Stimulated activated CD8-positive, alpha-beta memory T cell treated with anti-CD3 and anti-CD28 coated beads, Interleukin-4, amount 100 ng/mL, for 1 hour (primary cell): Measurements from ENCODE around the gene TIAM2.
A peak's percentile ranks its signal among the peaks of the same experiment; 100 is the strongest.
"Not testable (repeated sequence)": the region's sequence is repeated elsewhere in the genome, so short reads cannot be mapped to it uniquely, and the experiment has no call there.

Experiments
- DNase-seq, 2 donors: peaks; one replicate each; pipeline ENCODE4 v3.0.0-alpha.2; 2020; ENCODE audit warnings: low read depth in 2 of 2, low spot score in 1 of 2

Gene TIAM2

DNA sequence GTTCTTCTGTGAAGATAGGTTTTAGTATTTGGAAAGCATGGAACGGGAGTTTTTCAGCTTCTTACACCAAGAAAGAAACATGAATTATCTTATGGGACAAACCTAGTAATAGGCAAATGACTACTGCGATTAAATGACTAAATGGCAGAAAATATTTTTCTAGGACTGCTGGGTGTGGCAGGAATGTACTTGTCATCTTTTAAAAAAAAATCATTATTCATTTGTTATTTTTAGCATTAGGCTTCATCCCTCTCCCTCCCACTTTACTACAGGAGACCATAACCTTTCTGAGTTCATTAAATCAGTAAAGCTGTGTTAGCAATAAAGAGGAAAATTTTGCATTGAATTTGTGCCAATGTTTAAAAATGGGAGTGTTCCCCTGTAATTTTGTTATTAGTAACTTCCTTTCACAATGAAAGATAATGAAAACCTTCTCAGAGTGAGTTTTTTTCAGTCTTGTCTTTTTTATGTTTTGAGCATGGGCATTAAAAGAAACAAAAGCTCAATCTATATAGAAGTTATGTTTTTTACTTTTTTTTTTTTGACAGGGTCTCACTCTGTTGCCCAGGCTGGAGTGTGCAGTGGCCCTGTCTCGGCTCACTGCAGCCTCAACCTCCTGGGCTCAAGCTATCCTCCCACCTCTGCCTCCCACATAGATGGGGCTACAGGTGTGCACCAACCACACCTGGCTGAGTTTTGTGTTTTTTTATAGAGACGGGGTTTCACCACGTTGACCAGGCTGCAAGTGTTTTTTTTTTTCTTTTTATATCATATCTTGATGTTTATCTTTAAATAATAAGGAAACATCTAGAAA lies 163.1 kb downstream of the TIAM2 start:
- DNase-seq, result no peak

DNA sequence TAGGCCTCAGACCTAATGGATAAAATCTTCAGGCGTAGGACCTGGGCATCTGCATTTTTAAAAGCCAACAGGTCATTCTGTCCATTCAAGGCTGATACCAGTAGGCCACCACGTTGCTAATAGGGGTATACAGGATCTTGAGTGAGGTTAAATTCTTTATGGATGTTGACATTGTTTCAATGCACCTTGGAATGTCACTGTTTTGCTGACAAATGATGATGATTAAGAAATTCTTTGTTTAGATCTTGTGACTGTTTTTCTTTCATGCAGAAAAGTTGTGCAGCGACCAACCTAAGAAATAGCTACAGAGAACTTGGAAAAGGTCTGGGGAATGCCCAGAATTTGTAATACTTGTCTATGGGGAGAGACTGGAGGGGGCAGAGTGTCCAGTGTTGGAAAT lies 167.6 kb downstream of the TIAM2 start:
- no peak for DNase-seq

DNA sequence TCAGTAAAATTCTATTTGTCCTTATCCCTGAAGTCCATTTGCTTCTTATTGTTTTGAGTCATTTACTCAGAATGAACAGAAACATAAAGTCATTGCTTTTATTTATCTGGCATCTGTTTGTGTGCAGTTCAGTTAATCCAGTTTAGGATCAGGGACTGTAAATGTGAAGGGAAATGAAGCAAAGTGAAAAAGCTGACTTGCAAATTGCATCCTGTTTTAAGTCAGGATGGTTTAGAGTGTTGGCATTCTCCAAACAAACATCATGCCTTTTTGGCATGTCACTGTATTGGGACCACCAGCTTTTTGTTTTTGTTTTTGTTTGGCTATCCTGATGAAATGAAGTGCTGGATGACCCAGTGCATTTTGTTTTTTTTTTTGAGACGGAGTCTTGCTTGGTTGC lies 168.5 kb downstream of the TIAM2 start:
- no peak for DNase-seq

DNA sequence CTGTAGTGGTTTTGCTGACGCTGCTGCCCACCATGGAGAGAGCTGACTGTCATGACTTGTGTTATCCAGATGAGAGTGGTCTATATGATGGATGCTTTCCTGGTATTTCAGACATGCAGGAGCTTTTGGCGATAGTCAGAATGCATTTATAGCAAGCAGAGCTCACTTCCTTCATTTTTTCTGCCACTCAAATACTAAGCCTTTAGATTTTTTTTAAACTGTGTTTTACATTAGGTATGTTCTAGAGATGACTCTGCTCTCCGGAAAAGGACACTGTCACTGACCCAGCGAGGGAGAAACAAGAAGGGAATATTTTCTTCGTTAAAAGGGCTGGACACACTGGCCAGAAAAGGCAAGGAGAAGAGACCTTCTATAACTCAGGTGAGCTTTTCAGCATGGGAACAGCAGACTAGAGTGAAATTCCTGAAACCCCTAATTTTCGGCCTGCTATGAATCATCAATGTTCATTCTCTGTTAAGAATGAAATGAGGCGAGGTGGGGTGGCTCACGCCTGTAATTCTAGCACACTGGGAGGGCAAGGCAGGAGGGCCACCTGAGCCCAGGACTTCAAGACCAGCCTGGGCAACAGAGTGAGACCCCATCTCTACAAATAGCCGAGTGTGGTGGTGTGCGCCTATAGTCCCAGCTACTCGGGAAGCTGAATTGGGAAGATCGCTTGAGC lies 170.1 kb downstream of the TIAM2 start:
- DNase-seq, result no peak

DNA sequence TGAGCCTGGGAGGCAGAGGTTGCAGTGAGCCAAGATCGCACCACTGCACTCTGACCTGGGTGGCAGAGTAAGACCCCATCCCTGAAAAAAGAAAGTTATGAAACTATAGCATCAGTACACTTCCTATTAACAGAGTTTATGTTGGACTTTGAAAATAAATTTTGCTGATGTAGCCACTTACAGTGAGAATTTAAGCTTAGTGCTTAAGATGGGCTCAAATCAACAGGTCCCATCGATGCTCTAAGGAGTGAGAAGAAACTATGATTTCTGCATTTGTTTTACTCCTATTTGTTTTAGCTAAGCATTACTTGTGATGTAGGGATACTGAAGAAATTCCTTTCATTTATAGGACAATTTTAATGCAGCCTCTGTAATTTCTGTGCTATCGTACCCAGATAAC lies 175.4 kb downstream of the TIAM2 start:
- no peak for DNase-seq

DNA sequence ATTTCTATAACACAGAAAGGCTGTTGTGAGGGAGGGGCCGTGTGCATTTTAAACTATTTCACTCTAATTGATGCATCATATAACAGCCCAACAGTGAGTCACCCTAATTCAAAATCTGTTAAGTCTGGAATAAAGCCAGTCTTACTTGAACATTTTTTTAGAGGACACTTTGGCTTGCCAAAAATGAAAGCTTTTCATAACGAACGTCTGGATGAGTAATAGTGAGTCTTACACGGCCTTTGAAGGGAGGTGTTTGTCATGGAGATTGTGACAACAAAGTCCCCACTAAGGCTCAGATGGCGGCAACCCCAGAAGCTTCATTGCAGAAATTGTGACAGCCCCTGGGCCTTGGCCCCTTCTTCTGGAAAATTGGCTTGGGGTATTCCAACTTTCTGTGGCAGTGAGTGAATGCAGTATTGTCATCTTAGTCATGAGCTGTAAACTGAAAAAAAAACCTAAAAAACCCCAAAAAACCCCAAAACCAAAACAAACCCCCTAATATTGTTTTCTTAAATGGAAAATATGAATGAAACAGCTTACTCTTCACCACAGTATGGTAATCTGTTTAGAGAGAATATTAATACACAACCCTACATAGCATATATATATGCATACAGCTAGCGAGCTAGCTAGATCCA lies 176.1 kb downstream of the TIAM2 start:
- DNase-seq, result peak in 1 of 2 donors; percentile 51

DNA sequence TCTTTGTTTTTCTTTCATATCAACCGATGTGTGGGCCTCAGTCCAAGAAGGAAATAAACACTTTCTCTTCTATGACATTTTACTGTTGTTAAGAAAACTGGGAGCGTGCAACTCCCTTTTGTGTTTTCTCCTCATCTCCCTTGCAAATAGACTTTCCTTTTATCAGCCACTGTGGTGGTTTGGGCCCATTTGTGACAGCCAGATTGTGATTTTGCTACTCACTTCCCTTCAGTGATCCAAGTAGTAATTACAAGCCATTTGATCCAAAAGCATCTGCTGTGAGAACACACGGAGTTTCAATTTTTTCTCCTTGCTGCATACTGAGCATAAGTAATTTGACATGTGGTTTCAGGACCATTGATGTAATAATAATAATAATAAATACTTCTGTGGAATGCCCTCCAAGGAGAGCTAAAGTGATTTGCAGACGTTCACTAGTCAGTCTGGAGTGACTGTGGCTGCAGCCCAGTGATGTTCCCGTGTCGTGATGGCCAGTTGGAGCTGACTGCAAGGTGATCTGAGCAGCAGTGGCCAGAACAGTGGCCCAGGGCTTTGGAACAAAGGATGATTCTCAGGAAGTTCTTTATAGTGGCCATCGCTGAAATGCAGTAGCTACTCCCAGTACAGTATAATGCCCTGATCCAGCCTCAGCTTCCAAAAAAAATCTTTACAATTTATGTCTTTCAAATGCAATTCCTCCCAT lies 176.8 kb downstream of the TIAM2 start:
- no peak for DNase-seq

DNA sequence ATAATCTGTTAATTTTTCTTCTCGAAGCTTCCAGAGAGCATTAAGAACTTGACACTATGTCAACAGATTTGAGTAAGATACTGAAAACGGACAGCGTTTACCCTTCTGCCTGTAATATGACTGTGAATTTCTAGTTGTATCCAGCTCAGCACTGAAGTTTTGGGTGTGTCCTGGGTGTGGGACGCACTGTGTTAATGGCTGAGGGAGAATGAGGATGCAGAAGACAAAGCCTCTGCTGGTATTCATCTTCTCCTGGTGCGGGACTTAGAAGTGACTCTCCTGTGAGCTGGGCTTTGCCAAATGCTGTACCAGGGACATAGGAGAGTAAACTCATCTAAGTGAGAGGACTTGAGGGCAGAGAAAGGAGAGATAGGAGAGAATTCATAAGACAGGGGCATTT lies 178.4 kb downstream of the TIAM2 start:
- no peak for DNase-seq

DNA sequence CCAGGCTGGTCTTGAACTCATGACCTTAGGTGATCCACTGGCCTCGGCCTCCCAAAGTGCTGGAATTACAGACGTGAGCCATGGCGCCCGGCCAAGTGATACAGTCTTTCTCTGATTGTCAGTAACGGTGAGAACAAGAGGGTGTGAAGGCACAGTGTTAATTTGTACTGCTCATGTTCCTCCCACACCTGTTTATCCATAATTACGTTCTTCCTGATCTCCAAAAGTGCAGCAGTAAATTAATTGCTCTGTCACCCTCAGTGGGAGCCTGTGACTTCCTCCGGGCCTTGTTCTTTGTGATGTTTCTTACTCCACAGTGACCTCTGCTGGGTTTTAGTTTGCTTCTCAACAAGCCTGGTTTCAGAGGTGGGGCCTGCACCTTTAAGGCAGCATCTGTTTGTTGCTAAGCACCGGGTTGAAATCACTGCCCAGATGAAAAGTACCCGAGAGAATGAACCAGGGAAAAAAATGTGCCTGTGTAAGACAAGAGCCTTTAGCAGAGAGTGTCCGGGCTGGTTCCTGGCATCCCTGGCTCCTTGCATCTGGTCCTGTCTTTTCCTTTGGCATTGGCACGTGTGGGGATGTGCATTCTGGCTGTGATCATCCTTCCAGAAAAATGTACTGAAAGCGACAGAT lies 179.6 kb downstream of the TIAM2 start:
- DNase-seq, result peak in 1 of 2 donors; percentile 30

DNA sequence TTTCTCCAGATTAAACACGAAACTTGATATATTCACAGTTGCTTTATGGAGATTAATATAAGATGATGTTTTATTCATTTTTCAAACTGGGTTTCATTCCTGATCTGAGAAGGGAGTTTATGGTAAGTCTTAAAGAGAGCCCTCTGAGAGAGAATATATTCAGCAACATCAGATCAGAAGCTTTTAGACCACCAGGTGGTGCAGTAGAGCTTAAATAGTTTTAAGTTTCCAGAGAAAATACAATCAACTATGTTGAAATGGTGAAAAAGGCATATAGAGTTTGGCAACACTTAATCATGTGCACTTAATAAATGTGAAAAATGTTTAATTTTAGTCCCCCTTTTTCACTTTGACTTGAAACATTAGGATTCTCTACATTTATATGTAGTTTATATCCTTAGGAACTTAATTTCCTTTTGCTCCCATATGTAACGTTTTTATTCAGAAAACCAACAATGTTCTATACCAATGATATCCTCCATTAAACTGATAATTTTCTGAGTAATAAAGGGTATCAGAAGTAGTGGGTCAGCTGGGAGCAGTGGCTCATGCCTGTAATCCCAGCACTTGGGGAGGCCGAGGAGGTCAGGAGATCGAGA lies 182.3 kb downstream of the TIAM2 start:
- no peak for DNase-seq

DNA sequence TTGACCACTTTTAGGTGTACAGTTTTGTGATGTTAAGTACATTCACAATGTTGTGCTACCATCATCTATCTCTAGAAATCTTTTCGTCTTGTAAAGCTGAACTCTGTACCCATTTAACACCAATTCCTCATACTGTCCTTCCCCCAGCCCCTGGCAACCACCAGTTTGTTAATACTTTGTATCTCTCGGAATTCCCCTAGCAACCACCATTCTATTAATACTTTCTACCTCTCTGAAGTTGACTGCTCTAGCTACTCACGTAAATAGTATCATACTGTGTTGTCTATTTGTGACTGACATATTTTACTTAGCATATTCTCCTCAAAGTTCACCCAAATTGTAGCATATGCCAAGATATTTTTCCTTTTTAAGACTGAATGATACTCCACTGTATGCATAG lies 186.4 kb downstream of the TIAM2 start:
- no peak for DNase-seq

DNA sequence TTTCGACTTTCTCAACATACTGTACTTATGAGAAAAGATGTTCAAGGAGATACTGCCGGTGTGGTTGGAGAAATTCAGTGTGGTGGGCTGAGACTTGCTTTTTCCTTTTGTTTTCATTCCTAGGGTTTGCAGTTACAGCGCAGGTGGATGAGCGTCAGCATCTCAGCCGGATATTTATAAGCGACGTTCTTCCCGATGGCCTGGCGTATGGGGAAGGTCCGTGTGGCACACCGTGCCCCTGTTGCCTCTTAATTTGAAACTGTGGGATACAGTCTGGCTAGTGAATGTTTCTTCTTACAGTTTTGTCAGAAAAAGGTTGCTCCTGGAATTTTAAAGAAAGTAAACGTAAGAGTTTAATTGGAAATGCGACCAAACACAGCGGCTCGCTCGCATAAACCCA lies 187.0 kb downstream of the TIAM2 start:
- DNase-seq, result no peak

DNA sequence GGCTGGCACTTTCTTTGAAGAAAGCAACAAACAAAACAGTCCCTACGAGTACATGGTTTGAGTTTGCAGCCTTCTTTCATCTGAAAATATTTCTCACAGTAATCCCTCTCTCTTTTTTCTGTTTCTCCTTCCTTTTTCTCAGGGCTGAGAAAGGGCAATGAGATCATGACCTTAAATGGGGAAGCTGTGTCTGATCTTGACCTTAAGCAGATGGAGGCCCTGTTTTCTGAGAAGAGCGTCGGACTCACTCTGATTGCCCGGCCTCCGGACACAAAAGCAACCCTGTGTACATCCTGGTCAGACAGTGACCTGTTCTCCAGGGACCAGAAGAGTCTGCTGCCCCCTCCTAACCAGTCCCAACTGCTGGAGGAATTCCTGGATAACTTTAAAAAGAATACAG lies 188.0 kb downstream of the TIAM2 start:
- no peak for DNase-seq

DNA sequence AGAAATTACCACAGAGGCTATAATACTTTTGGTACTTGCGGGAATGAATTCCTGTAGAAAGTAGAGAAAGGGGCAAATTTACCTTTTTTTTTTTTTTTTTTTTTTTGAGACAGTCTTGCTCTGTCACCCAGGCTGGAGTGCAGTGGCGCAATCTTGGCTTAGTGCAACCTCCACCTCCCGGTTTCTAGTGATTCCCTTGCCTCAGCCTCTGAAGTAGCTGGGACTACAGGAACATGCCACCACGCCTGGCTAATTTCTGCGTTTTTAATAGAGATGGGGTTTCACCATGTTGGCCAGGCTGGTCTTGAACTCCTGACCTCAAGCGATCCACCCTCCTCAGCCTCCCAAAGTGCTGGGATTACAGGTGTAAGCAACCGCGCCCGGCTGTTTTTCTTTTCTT lies 189.9 kb downstream of the TIAM2 start:
- DNase-seq, result not testable (repeated sequence)

DNA sequence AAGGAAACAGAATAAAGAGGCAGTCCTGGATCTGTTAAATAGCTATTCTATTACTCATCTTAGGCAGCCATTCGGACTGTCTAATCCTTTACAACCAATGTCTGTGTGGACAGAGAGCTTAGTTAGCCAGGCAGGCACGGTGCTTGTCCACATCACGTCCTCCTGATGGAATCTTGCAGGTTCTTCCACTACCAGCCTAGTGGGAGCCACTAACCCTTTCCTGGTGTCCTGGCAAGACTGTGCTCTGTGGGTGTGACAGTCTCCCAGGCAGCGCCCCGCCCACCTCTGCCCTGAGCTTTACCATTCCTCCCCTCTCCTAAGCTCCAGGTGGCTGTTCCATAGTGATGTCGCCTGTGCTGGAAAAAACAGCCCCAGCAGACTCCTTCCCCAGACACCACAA lies 190.4 kb downstream of the TIAM2 start:
- DNase-seq, result no peak

DNA sequence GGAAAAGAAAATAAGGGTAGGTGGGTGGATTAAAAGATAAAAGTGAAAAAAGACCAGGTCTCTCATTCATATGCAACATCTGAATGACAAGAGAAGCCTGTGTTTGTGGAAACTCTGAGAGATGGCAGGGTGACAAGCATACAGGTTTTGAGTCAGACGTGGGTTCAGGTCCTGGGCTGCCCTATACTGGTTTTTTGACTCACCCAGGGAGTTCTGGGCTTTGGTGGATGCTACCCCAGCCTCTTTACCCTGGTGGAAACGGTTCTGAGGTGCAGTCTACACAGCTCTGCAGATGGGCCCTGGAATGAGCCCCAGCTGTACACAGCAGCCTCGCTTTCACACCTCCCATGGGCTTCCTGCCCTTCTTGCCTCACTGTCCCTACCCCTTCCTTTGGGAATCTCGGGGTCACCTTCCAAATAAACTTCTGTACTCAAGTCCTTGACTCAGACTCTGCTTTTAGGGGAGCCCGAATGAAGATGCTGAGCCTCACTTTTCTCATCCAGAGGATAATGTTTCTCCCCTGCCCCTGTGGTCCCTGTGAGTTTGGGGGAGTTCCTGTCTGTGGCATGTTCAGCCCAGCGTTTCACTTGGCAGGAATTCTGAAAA lies 191.0 kb downstream of the TIAM2 start:
- DNase-seq, result no peak

DNA sequence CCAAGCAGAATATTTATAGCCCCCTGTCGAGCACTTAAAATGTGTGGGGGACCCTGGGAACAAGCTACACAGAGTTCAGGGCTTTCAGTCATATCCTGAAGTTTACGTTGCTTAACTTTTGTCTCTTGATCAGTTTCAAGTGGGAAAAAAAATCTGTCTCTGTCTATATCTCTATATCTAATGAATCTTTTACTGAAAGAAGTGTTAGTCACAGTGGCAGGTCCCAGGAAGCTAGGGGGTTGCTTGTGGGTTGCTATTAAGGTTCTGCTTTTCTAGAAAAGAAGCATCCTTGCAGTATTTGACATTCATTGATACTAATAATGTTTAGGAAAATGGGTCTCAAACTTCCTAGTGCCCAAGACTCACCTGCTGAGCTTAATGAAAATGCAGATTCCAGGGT lies 192.0 kb downstream of the TIAM2 start:
- no peak for DNase-seq

DNA sequence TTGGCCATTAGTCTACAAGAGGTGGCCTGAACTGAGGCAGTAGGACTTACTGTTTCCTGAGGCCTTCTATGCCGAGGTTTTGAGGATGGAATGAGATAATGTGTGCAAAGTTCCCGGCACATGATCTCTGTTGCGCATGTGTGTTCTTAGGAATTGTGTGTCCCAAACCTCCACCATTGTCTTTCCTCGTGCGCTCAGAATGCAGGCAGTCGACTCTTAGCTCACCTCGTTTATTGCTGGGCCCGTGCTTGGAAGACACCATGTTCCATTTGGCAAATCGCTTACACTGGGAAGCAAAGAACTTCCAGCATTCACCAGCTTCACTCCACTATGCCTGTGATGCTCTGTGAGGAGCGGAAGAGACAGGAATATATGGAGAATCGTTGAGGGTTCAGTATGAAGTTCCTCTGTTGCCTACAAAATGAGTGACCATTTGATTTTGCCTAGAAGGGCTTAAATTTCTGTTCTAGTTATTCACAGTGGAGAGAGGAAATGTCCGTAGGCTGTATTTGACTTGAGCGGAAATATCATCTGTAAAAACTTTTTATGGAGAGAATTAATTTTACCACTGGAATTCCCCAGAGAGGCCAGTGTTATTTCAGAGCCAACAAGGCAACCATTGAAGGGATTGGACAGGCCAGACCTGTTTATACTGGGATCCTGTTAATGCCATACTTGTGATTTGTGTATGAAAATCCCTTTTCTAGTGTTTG lies 193.0 kb downstream of the TIAM2 start:
- DNase-seq, result no peak

DNA sequence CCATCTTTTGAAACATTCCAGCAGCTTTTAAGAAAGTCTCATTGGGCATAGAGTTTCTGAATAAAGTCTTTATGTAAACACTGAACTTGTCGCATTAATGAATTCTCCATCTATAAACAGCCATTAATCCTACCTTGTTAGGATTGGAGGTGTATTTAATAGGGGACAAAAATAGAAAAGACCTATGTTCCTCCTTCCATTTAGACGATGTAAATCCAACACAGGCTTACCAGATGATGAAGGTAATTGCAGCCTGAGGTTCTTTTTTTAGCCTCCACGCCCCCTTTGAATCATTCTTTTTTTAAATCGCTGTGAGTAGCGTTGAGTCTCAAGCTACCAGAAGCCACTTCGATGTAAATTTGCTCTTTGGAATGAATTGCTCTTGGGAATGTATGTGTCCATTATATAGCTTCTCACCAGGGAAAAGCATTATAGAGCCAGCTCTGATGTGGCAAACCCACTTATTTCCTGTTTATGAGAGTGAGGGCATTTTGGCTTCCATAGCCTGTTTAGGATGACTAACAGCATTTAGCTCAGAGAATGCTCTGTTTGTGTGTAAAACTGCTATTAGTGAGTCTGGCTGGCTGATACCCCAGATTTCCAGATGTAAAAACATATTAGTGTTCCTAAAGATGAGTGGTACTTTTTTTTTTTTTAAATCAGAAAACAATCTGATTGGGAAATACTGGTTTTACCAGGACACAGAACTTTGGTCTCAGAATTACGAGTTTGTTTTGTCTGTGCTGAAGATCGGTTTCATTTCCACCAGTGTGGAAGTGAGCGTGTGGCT lies 193.8 kb downstream of the TIAM2 start:
- no peak for DNase-seq
